Measurements from ENCODE around the gene FBXO9. TPM values are rescaled to one million over a fixed set of nuclear protein-coding genes. Genes with fewer than 3 reads are reported as not detected.

The FBXO9 gene
- total RNA-seq, 4 donors from 2014 or later, result 22.5 to 45.0 (median 28.3) TPM

- WGBS, 2 donors, result 88 to 92% methylated on average over 4 of the region's 4 CpGs
- no peak overlapping the region for H3K4me3 ChIP-seq (ENCODE audit: low read depth, poor library complexity, severe bottlenecking)
- intact Hi-C loops (cut with DNase I; ENCODE audit: low total_unique reads), result no loop called here
- no peak for TF ChIP-seq CTCF (IDR thresholded peaks at IDR 0.05)
- TF ChIP-seq POLR2A (IDR thresholded peaks at IDR 0.05), result no peak
- DNase-seq (ENCODE audit: low spot score in 2 of 2), result no peak
Observed at GRCh38 chr6:53066874-53067706, 1.9 kb downstream of the FBXO9 start.

GRCh38 chr6:53067849-53068361 is 2.7 kb downstream of the FBXO9 start:
- H3K4me3 ChIP-seq (ENCODE audit: low read depth, poor library complexity, severe bottlenecking), result no peak overlapping the region
- TF ChIP-seq CTCF (IDR thresholded peaks at IDR 0.05) (no peak), POLR2A (IDR thresholded peaks at IDR 0.05) (no peak)
- WGBS, 2 donors, result 81 to 94% methylated on average over 1 of the region's 1 CpG
- intact Hi-C loops (cut with DNase I; ENCODE audit: low total_unique reads), result no loop called here
- no peak for DNase-seq (ENCODE audit: low spot score in 2 of 2)

- WGBS, 2 donors, result 61 to 66% methylated on average over 1 of the region's 1 CpG
- intact Hi-C loops (cut with DNase I; ENCODE audit: low total_unique reads), result no loop called here
- TF ChIP-seq CTCF (IDR thresholded peaks at IDR 0.05) (no peak), POLR2A (IDR thresholded peaks at IDR 0.05) (no peak)
- H3K4me3 ChIP-seq (ENCODE audit: low read depth, poor library complexity, severe bottlenecking), result no peak overlapping the region
- DNase-seq (ENCODE audit: low spot score in 2 of 2), result no peak
Observed at GRCh38 chr6:53069427-53069826, 4.2 kb downstream of the FBXO9 start.

GRCh38 chr6:53070806-53071205 is 5.6 kb downstream of the FBXO9 start:
- no peak overlapping the region for H3K4me3 ChIP-seq (ENCODE audit: low read depth, poor library complexity, severe bottlenecking)
- TF ChIP-seq POLR2A (IDR thresholded peaks at IDR 0.05) (no peak), CTCF (IDR thresholded peaks at IDR 0.05) (no peak)
- 55 to 75% methylated on average over 1 of the region's 1 CpG for WGBS, 2 donors
- DNase-seq (ENCODE audit: low spot score in 2 of 2), result no peak
- intact Hi-C loops (cut with DNase I; ENCODE audit: low total_unique reads), result no loop called here

GRCh38 chr6:53074347-53074746 is 9.1 kb downstream of the FBXO9 start:
- TF ChIP-seq POLR2A (IDR thresholded peaks at IDR 0.05) (no peak), CTCF (IDR thresholded peaks at IDR 0.05) (no peak)
- H3K4me3 ChIP-seq (ENCODE audit: low read depth, poor library complexity, severe bottlenecking), result no peak overlapping the region
- intact Hi-C loops (cut with DNase I; ENCODE audit: low total_unique reads), result no loop called here
- 87 to 91% methylated on average over 3 of the region's 3 CpGs for WGBS, 2 donors
- no peak for DNase-seq (ENCODE audit: low spot score in 2 of 2)
